Spleen (tissue), 11 donors: Measurements from ENCODE around the gene QSER1. TPM values are rescaled to one million over a fixed set of nuclear protein-coding genes. Genes with fewer than 3 reads are reported as not detected.

Source experiments
- DNase-seq: peaks from one replicate; pipeline ENCODE4 v3.0.0-alpha.2; 2020
- H3K27ac ChIP-seq, 8 donors: fragments of 200-600 bp; sonication (generic) in 7 of 8; 1 replicate in 4 of 8; 2 replicates in 4 of 8; pipeline versions ENCODE4 v1.5.0 to v1.8.0; 2016 to 2021; ENCODE audit warnings: inconsistent platforms in 4 of 8, mild to moderate bottlenecking in 4 of 8, moderate library complexity in 1 of 8
- H3K27me3 ChIP-seq, 7 donors: fragments of 200-600 bp; sonication (generic) in 6 of 7; replicated peaks in 1 of 7; 1 replicate in 4 of 7; 2 replicates in 3 of 7; pipeline versions ENCODE4 v1.5.0 to v1.8.0; 2016 to 2021; ENCODE audit warnings: inconsistent platforms in 3 of 7, mild to moderate bottlenecking in 1 of 7
- H3K36me3 ChIP-seq, 6 donors: fragments of 200-600 bp; sonication (generic) in 5 of 6; 1 replicate in 4 of 6; 2 replicates in 2 of 6; pipeline versions ENCODE4 v1.5.0 to v1.8.0; 2016 to 2021; ENCODE audit warnings: inconsistent platforms in 2 of 6
- H3K4me1 ChIP-seq, 6 donors: fragments of 200-600 bp; sonication (generic) in 5 of 6; 1 replicate in 3 of 6; 2 replicates in 3 of 6; pipeline versions ENCODE4 v1.5.0 to v1.8.0; 2016 to 2021; ENCODE audit warnings: inconsistent platforms in 3 of 6
- H3K4me3 ChIP-seq, 8 donors: fragments of 200-600 bp; sonication (generic) in 7 of 8; 1 replicate in 4 of 8; 2 replicates in 4 of 8; pipeline versions ENCODE4 v1.5.0 to v1.8.0; 2016 to 2021; ENCODE audit warnings: inconsistent platforms in 4 of 8, mild to moderate bottlenecking in 4 of 8, moderate library complexity in 2 of 8
- H3K9me3 ChIP-seq, 8 donors: fragments of 200-600 bp; sonication (generic) in 7 of 8; 1 replicate in 4 of 8; 2 replicates in 4 of 8; pipeline versions ENCODE4 v1.5.0 to v1.8.0; 2016 to 2021; ENCODE audit warnings: inconsistent platforms in 4 of 8
- POLR2A ChIP-seq, 3 donors: fragments of 450-650 bp; IDR thresholded peaks; one replicate each; pipeline ENCODE4 v1.5.1; 2017; ENCODE audit warnings: antibody characterized with exemption in 3 of 3, mild to moderate bottlenecking in 1 of 3
- POLR2AphosphoS5 ChIP-seq, 3 donors: sonication (generic); formaldehyde crosslinking; IDR thresholded peaks; one replicate each; pipeline ENCODE4 v1.5.1; 2017; ENCODE audit warnings: antibody characterized with exemption in 3 of 3
- WGBS, 5 donors: extraction: QIAGEN DNeasy Blood & Tissue Kit in 3 of 5; methylation state at CpG; one replicate each; pipeline versions ENCODE4 v1.1.5 to v1.1.7; 2013 to 2018; 5-methylcytosine and 5-hydroxymethylcytosine counted together
- intact Hi-C: fragments of 100-400 bp; cut with DNase I; formaldehyde crosslinking; loops from one replicate; pipeline ENCODE4 v1.15.0; 2023; ENCODE audit warnings: low total_unique reads
- polyA plus RNA-seq, 3 donors: library from polyadenylated mRNA; stranded (reverse); fragments of 200-250 nt; gene quantifications; one replicate each; pipeline ENCODE4 v1.2.1, GENCODE V29; 2013
- total RNA-seq, 7 donors: library from RNA; depleted of rRNA in 3 of 7; stranded (reverse); fragments of >200 nt in 3 of 7; fragmentation: NEBNext Ultra II Directional in 4 of 7; extraction: Animal tissue kit (Norgen Biotek cat#: 25700) in 4 of 7; gene quantifications; one replicate each; pipeline versions ENCODE4 v1.1.0 to v1.2.1, GENCODE V29; 2016 to 2021
- TF ChIP-seq, protein P1 (sequence below), 11 experiments: fragments of 200-600 bp in 7 of 11; fragments of 450-650 bp in 4 of 11; sonication (generic) in 4 of 11; IDR thresholded peaks in 8 of 11; conservative IDR thresholded peaks in 3 of 11; 1 replicate in 7 of 11; 2 replicates in 4 of 11; pipeline versions ENCODE4 v1.4.0 to v1.8.0; 2016 to 2021; ENCODE audit warnings: antibody characterized with exemption in 11 of 11, inconsistent platforms in 4 of 11, mild to moderate bottlenecking in 1 of 11
- donor health status: healthy with polysubstance abuse.
- donor health status: DM: no; HTN: no; CAD: no; lungs with moderate emphysema.
- donor health status: DM: no; HTN: no; CAD: no.
- donor health status: Bipolar disorder and iron deficiency.
- donor health status: healthy.
- donor health status: DM: no; HTN: no; CAD: no.
- donor health status: DM: yes; HTN: yes; CAD: no.

QSER1 gene
- total and polyA plus RNA-seq, 10 donors = 2.4 to 34.9 (median 24.6) TPM

DNA sequence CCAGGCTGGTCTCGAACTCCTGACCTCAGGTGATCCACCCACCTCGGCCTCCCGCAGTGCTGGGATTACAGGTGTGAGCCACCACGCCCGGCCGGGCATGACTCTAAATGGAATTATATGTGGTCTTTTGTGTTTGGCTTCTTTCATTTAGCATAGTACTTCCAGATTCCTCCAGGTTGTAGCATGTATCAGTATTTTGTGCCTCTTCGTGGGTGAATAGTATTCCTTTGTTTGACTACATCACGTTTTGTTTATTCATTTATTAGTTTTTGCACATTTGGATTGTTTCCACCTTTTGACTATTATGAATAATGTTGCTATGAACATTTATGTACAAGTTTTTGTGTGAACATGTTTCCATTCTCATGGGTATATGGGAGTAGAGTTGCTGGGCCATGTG, 24.4 kb downstream of the QSER1 start:
- no peak for TF ChIP-seq POLR2AphosphoS5 (IDR thresholded peaks at IDR 0.05)
- TF ChIP-seq, protein P1, sequence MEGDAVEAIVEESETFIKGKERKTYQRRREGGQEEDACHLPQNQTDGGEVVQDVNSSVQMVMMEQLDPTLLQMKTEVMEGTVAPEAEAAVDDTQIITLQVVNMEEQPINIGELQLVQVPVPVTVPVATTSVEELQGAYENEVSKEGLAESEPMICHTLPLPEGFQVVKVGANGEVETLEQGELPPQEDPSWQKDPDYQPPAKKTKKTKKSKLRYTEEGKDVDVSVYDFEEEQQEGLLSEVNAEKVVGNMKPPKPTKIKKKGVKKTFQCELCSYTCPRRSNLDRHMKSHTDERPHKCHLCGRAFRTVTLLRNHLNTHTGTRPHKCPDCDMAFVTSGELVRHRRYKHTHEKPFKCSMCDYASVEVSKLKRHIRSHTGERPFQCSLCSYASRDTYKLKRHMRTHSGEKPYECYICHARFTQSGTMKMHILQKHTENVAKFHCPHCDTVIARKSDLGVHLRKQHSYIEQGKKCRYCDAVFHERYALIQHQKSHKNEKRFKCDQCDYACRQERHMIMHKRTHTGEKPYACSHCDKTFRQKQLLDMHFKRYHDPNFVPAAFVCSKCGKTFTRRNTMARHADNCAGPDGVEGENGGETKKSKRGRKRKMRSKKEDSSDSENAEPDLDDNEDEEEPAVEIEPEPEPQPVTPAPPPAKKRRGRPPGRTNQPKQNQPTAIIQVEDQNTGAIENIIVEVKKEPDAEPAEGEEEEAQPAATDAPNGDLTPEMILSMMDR (IDR thresholded peaks at IDR 0.05 in 8 of 11, conservative IDR thresholded peaks at IDR 0.05 in 3 of 11) = no peak
- TF ChIP-seq POLR2A (IDR thresholded peaks at IDR 0.05) = no peak
- no peaks in the 10 kb centered on the region for H3K27me3 ChIP-seq
- H3K27ac ChIP-seq = no peak overlapping the region
- no peak for DNase-seq
- H3K9me3 ChIP-seq = no peaks in the 10 kb centered on the region
- no peaks in the 10 kb centered on the region for H3K36me3 ChIP-seq
- 92 to 99% (median 97%) methylated on average over 8 of the region's 8 CpGs for WGBS, 5 donors
- peaks cover 0 to 17% (median 0%) of the 10 kb centered on the region in 6 donors for H3K4me1 ChIP-seq
- H3K4me3 ChIP-seq = no peak overlapping the region
- intact Hi-C loops = no loop called here

GRCh38 chr11:32918427-32918826, 25.8 kb downstream of the QSER1 start:
- Histone ChIP-seq H3K4me3 (no peak overlapping the region), H3K27ac (no peak overlapping the region), H3K27me3 (no peaks in the 10 kb centered on the region), H3K4me1 (peaks cover 0 to 17% (median 0%) of the 10 kb centered on the region in 6 donors), H3K36me3 (no peaks in the 10 kb centered on the region), H3K9me3 (no peaks in the 10 kb centered on the region)
- no peak for DNase-seq
- TF ChIP-seq, protein P1 (IDR thresholded peaks at IDR 0.05 in 8 of 11, conservative IDR thresholded peaks at IDR 0.05 in 3 of 11) = no peak
- TF ChIP-seq POLR2AphosphoS5 (IDR thresholded peaks at IDR 0.05) (no peak), POLR2A (IDR thresholded peaks at IDR 0.05) (no peak)
- 72 to 85% (median 76%) methylated on average over 1 of the region's 1 CpG for WGBS, 5 donors
- intact Hi-C loops = no loop called here

GRCh38 chr11:32919338-32919737, 26.7 kb downstream of the QSER1 start:
- Histone ChIP-seq H3K4me1 (peaks cover 0 to 17% (median 0%) of the 10 kb centered on the region in 6 donors), H3K36me3 (no peaks in the 10 kb centered on the region), H3K9me3 (no peaks in the 10 kb centered on the region), H3K27me3 (no peaks in the 10 kb centered on the region), H3K4me3 (no peak overlapping the region), H3K27ac (no peak overlapping the region)
- TF ChIP-seq, protein P1 (IDR thresholded peaks at IDR 0.05 in 8 of 11, conservative IDR thresholded peaks at IDR 0.05 in 3 of 11) = no peak
- TF ChIP-seq POLR2A (IDR thresholded peaks at IDR 0.05) (no peak), POLR2AphosphoS5 (IDR thresholded peaks at IDR 0.05) (no peak)
- DNase-seq = no peak
- intact Hi-C loops = no loop called here
- 48 to 69% (median 51%) methylated on average over 4 of the region's 4 CpGs for WGBS, 5 donors

GRCh38 chr11:32920570-32920969, 28.0 kb downstream of the QSER1 start:
- WGBS, 5 donors = 96 to 100% (median 98%) methylated on average over 1 of the region's 1 CpG
- Histone ChIP-seq H3K4me1 (peaks cover 0 to 17% (median 0%) of the 10 kb centered on the region in 6 donors), H3K36me3 (no peaks in the 10 kb centered on the region), H3K27ac (no peak overlapping the region), H3K27me3 (no peaks in the 10 kb centered on the region), H3K4me3 (no peak overlapping the region), H3K9me3 (no peaks in the 10 kb centered on the region)
- DNase-seq = no peak
- intact Hi-C loops = no loop called here
- TF ChIP-seq, protein P1 (IDR thresholded peaks at IDR 0.05 in 8 of 11, conservative IDR thresholded peaks at IDR 0.05 in 3 of 11) = no peak
- TF ChIP-seq POLR2AphosphoS5 (IDR thresholded peaks at IDR 0.05) = no peak
- no peak for TF ChIP-seq POLR2A (IDR thresholded peaks at IDR 0.05)
